ENCODE data around the gene SIN3A.

DNA sequence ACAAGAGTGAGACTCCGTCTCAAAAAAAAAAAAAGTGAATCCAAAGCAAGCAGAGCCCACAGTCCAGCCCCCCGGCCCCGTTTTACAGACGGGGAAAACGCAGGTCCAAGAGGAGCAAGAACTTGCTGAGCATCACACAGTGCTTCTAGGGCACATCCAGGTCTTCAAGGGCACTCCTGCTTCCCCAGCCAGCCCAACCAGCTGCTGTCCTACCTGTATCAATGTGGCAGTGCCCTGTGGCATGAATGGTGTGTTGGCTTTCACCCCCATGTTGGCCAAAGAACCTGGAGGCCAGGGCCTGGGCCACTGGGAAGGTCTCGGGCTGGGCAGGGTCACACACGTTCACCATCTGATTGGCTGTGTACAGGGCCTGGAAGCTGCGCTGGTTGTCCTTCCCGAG is 87.7 kb downstream of the SIN3A start:
- TF ChIP-seq RAD21 (IDR thresholded peaks at IDR 0.05; ENCODE audit: low read depth) (no peak), EGR1 (IDR thresholded peaks at IDR 0.05) (no peak), EP300 (IDR thresholded peaks at IDR 0.05; ENCODE audit: borderline replicate concordance) (no peak), TAF1 (IDR thresholded peaks at IDR 0.05; ENCODE audit: low read depth) (no peak), ZBTB7A (IDR thresholded peaks at IDR 0.05; ENCODE audit: low read depth) (no peak), CEBPB (IDR thresholded peaks at IDR 0.05) (no peak)

All from Ishikawa (cell line).